ENCODE measurements around the gene FGFBP1.

DNA sequence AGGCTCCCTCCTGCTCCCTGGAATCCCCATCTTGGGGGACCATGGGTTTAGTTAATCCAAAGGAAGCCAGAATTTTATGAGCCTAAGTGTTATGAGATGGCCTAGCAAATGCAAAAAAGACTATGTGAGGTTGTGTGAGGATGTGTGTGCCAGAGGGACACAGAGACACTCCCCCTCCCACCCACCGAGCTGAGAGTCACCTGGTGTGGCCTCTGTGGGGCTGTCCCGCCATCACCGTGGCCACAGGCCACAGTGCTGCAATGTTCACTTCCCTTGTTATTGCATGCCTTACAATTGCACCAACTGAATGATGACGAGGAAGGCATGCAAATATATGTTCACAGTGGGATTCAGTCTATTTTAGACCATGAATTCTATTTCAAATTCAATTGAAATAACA is 25.0 kb upstream of the FGFBP1 start:
- TF ChIP-seq, protein P1, sequence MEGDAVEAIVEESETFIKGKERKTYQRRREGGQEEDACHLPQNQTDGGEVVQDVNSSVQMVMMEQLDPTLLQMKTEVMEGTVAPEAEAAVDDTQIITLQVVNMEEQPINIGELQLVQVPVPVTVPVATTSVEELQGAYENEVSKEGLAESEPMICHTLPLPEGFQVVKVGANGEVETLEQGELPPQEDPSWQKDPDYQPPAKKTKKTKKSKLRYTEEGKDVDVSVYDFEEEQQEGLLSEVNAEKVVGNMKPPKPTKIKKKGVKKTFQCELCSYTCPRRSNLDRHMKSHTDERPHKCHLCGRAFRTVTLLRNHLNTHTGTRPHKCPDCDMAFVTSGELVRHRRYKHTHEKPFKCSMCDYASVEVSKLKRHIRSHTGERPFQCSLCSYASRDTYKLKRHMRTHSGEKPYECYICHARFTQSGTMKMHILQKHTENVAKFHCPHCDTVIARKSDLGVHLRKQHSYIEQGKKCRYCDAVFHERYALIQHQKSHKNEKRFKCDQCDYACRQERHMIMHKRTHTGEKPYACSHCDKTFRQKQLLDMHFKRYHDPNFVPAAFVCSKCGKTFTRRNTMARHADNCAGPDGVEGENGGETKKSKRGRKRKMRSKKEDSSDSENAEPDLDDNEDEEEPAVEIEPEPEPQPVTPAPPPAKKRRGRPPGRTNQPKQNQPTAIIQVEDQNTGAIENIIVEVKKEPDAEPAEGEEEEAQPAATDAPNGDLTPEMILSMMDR (IDR thresholded peaks at IDR 0.05) = no peak
- TF ChIP-seq EP300 (IDR thresholded peaks at IDR 0.05) = no peak
- no peak for TF ChIP-seq POLR2A (IDR thresholded peaks at IDR 0.05)

Measured in tibial nerve (tissue), 4 donors.